GM18511 (cell line): ENCODE results near the gene ZDHHC22.

Experiments
- ATAC-seq: cut with Tn5 transposase; IDR thresholded peaks from one replicate; pipeline ENCODE4 v1.9.1; 2021; ENCODE audit warnings: mild to moderate bottlenecking, moderate library complexity; ENCODE audit not compliant: unreplicated experiment

ZDHHC22 gene

GRCh38 chr14:77158175-77158881 lies 16.7 kb upstream of the ZDHHC22 start:
- no peak for ATAC-seq

- ATAC-seq, result no peak
Measured at GRCh38 chr14:77157740-77158139, 16.1 kb upstream of the ZDHHC22 start.

GRCh38 chr14:77155083-77155482 lies 13.5 kb upstream of the ZDHHC22 start:
- ATAC-seq, result no peak

DNA sequence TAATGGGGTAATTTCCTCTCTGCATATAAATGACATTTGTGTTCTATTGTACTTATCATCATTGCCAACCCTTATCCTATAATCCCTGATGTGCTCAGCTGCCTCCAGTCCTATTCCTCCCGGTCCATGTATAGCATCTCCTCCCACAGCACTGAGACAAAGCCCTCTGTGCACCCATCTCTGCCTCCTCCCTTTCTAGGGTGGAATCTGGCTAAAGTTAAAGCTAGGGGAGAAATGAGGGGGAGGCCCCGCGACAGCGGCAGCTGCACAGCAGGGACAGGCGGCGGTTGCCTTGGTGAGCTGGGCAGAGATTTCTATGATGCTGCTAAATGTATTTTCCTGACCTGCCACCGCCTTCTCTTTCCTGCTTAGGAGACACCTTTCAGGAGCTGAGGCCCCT lies 12.8 kb upstream of the ZDHHC22 start:
- ATAC-seq, result no peak

GRCh38 chr14:77153802-77154201 lies 12.2 kb upstream of the ZDHHC22 start:
- no peak for ATAC-seq

GRCh38 chr14:77151918-77152588 lies 10.5 kb upstream of the ZDHHC22 start:
- ATAC-seq, result no peak

- ATAC-seq, result no peak
Measured at GRCh38 chr14:77151245-77151644, 9.7 kb upstream of the ZDHHC22 start.

DNA sequence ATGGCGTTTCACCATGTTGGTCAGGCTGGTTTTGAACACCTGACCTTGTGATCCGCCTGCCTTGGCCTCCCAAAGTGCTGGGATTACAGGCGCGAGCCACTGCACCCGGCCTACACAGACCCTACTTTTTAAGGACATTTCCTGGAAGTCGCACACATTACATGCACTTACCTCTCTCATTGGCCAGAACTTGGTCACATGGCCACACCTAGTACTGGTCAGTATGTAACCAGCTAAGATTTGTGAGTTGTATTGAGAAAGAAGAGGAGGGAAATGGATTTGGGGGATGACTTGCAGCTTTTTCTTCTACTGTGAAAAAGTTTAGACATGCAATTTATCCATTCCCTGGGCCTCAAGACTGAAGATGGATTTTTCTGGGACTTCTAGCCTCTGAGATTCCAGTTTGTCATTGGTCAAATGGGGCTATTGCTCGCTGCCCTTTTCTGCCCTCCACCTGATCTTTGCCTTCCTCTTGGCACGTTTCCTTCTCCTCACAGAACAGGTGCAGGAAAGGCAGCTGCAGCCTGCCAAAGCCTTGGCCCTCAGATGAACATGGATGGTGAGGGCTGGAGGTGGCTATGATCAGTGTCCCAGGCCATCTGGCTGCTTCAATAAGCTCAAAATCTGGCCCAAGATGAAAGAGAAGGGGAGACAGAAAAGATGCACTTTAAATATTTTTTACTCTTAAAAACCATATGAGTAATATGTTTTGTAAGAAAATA lies 7.1 kb upstream of the ZDHHC22 start:
- no peak for ATAC-seq

GRCh38 chr14:77145975-77146740 lies 4.6 kb upstream of the ZDHHC22 start:
- ATAC-seq, result no peak

DNA sequence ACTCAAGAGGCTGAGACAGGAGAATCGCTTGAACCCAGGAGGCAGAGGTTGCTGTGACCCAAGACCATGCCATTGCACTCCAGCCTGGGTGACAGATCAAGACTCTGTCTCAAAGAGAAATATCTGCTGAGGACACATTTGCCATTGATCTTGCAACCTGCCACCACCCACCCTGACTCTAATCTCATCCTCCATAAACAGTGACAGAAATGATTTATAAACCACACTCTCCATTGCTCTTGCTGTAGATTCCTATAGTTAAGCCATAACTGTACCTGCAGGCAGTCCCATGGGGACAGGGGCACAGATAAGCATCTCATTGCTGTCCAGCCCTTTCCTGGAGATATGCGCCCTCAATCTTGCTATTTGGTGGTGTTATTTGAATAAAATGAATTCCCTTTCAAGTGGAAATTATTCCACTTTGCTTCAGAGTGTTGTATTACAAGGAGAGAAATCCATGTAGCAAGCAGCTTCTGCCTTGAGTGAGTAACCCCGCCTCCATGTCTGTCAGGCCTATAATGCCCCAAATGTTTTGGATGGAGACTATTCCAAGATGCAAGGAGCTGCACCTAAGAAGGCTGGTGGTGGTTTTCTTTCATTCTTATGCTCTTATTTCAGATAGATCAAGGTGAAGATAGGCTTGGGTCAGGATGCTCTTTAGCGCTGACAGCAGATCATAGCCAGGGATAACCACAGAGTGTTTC lies 3.0 kb upstream of the ZDHHC22 start:
- no peak for ATAC-seq

- ATAC-seq, result no peak
Measured at GRCh38 chr14:77143071-77143470, 1.5 kb upstream of the ZDHHC22 start.

- ATAC-seq, result no peak
Measured at GRCh38 chr14:77142005-77142800, 612 bp upstream of the ZDHHC22 start.

DNA sequence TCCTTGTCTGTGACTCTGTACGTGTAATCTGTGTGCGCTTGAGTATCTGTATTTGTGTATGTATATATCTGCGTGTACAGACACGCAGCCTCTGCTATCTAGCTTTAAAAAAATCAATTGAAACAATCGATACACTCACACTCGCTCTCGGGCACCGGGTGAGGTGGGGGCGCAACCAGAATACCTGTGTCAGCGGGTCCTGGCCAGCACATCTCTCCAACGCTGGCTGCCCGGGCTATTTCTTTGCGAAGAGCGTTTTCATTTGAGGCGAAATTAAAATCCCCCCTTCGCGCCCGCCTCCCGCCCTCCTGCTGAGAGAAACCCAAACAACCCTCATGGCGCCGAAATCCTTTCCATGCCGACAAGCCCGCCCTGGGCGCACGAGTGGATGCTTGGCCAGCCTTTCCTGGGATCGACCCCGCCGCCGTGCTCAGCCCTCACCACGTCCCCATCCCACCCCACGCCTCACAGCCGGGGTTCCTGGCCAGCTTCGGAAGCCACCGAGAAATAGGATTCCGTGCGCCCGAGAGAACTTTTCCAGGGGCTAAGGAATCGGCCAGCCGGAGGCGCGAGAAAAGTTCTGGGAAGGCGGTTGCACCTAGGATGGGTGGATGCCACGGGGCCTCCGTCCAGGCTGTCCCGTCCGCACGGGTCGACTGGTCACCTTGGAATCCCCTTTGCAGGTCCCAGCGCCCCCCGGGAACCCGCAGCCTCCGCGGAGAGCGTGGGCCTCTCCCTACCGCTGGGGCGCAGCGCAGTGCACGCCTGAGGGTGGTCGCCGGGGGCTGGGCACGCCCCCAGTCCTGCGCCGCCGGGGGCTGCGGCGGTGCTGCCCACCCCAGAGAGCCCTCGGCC lies 1.0 kb downstream of the ZDHHC22 start:
- no peak for ATAC-seq

DNA sequence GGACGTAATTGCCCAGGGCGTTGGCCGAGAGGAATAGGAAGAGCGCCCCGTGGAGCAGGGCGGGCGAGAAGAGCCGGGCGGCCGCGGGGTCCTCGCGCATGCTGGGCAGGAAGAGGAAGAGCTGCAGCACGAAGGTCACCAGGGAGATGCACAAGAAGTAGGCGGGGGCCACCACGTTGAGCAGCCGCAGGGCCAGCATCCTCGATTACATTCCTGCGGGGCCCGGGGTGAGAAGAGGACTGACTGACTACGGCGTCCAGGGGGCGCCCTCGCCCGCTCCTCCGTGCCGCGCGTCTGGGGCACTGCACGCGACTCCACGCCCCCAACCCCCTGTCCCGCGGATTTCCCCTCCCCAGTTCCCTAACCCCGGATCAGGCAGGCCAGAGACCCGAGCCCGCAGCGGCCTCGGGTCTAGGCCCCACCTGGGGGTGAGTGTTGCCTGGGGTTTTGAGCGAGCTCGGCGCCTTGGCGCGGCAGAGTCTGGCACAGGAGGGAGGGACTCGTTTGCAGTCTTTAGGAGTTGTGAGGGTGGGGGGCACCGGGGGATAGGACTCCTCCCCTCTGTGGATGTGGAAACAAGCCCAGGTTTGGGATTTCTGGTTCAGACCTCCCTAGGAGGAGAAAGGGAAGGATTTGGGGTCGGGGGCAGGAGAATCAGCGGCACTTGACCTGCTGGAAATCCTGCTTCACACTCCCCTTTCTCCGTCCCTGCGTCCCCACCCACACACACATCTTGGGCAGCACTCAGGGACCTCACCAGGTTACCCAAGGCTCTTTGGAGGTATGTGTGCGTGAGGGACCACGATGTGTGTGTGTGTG lies 1.8 kb downstream of the ZDHHC22 start:
- no peak for ATAC-seq

DNA sequence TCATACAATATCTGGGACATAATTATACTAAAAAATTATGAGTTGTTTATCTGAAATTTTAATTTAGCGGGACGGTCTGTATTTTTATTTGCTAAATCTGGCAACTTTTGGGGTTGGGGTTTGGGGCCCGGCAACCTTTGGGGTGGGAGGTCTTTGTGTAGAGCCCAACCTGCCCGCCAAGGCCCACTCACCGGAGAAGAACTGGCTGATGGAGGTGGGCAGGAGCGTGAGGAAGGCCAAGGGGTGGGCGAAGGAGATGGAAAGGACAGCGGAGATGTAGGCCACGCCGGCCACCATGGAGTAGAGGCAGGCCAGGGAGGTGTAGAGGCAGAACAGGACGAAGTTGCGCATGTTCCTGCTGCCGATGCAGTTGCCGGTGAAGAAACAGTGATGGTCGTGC lies 2.6 kb downstream of the ZDHHC22 start:
- no peak for ATAC-seq

DNA sequence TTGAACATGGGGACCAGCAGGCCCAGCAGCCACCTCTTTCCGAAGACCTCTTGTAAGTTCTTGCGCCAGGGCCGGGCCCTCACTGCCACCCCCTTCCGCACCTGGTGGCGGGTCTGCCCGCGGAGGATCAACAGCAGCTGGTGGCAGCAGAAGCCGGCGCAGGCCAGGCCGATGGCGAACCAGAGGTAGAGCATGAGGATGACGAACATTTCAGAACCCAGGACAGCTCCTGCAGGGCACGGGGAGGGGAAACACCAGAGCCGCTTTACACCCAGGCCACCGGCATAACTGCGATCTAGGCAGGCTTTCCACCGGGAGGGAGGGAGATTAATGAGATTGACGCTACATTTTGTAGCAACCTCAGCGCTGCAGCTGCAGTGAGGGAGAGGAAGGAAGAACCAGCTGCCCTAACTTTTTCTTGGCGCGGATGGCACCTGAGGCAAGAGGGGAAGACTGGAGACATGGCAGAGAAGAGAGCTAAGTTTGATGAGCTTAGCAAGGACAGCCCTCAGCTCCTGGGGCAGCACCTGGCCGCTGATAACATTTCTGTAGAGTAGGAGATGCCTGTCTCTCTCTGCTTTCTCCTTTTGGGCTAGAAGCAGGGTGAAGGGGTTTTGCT lies 7.8 kb downstream of the ZDHHC22 start:
- ATAC-seq, result peak; percentile 87

DNA sequence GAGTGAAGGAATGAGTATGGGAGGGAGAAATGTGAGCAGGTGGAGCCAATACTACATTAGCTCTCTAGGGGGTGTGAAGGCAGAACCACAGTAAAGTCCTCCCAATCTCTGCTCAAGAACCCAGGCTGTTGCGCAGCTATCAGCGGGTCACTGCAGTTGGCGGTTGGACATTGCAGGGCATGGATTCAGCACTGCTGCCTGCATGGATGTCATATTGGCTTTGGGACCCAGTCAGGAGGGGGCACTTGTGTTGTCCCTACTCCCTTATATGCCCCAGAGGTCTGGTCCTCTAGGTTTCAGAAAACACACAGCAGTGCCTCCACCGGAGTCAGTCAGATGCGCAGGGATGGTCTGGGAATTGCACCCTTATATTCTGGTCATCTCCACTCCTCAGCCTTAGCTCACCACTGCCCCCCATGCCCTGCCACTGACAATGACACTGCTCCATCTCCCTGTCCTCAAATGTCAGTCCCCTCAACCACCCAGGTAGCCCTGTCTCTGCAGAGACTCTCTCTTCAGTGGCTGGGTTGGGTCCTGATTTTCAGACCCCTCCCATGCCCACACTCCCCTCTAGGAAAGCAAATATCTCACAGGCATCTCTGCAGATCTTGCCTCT lies 9.6 kb downstream of the ZDHHC22 start:
- ATAC-seq, result no peak
